Measurements from ENCODE around the gene SIGLEC10.

GRCh38 chr19:51367255-51367564 lies 50.2 kb downstream of the SIGLEC10 start:
- TF ChIP-seq MAFK (IDR thresholded peaks at IDR 0.05; ENCODE audit: low read depth, low read length) (no peak), CEBPB (IDR thresholded peaks at IDR 0.05; ENCODE audit: low read depth, low read length) (no peak), CTCF (conservative IDR thresholded peaks at IDR 0.05; ENCODE audit: low read depth, low read length) (no peak), RCOR1 (IDR thresholded peaks at IDR 0.05; ENCODE audit: insufficient replicate concordance, low read length) (no peak), CHD1 (IDR thresholded peaks at IDR 0.05; ENCODE audit: low read depth, low read length) (no peak), RAD21 (IDR thresholded peaks at IDR 0.05; ENCODE audit: low read length) (no peak), USF2 (IDR thresholded peaks at IDR 0.05; ENCODE audit: low read depth, low read length) (no peak)

Data from IMR-90 (cell line).